ENCODE measurements around the gene IGF1.

GRCh38 chr12:102435827-102436436, 44.4 kb downstream of the IGF1 start:
- no peak for TF ChIP-seq TEAD4 (IDR thresholded peaks at IDR 0.05)
- TF ChIP-seq TAF1 (IDR thresholded peaks at IDR 0.05; ENCODE audit: low read depth): no peak
- no peak for TF ChIP-seq ZBTB7A (IDR thresholded peaks at IDR 0.05; ENCODE audit: low read depth)

All from Ishikawa (cell line).